Measurements from ENCODE around the gene GRAMD1A. TPM values are rescaled to one million over a fixed set of nuclear protein-coding genes. Genes with fewer than 3 reads are reported as not detected.

Gene GRAMD1A
- total RNA-seq, 4 donors from 2014 or later: 27.6 to 55.9 (median 34.0) TPM

DNA sequence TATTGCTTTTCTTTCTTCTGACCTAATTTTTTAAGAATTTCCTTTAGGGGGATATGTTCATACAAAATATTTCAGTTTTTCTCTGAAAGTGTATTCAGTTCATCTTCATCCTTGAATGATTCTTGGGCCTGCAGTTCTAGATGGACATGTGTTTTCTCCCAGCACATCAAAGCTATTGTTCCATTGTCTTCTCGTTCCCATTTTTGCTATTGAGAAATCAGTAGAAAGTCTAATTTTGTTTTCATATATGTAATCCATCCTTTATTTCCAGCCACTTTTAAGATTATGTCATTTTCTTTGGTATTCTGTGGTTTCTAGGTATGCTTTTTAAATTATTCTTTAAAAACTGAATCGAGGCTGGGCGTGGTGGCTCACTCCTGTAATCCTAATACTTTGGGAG lies 15.8 kb upstream of the GRAMD1A start:
- TF ChIP-seq, protein P1, sequence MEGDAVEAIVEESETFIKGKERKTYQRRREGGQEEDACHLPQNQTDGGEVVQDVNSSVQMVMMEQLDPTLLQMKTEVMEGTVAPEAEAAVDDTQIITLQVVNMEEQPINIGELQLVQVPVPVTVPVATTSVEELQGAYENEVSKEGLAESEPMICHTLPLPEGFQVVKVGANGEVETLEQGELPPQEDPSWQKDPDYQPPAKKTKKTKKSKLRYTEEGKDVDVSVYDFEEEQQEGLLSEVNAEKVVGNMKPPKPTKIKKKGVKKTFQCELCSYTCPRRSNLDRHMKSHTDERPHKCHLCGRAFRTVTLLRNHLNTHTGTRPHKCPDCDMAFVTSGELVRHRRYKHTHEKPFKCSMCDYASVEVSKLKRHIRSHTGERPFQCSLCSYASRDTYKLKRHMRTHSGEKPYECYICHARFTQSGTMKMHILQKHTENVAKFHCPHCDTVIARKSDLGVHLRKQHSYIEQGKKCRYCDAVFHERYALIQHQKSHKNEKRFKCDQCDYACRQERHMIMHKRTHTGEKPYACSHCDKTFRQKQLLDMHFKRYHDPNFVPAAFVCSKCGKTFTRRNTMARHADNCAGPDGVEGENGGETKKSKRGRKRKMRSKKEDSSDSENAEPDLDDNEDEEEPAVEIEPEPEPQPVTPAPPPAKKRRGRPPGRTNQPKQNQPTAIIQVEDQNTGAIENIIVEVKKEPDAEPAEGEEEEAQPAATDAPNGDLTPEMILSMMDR (IDR thresholded peaks at IDR 0.05; ENCODE audit: low read depth): no peak

- TF ChIP-seq, protein P1 (IDR thresholded peaks at IDR 0.05; ENCODE audit: low read depth): no peak
These were observed 14.7 kb upstream of the GRAMD1A start for GRCh38 chr19:34985249-34986022.

GRCh38 chr19:34988119-34988518 lies 12.0 kb upstream of the GRAMD1A start:
- TF ChIP-seq, protein P1 (IDR thresholded peaks at IDR 0.05; ENCODE audit: low read depth): no peak

DNA sequence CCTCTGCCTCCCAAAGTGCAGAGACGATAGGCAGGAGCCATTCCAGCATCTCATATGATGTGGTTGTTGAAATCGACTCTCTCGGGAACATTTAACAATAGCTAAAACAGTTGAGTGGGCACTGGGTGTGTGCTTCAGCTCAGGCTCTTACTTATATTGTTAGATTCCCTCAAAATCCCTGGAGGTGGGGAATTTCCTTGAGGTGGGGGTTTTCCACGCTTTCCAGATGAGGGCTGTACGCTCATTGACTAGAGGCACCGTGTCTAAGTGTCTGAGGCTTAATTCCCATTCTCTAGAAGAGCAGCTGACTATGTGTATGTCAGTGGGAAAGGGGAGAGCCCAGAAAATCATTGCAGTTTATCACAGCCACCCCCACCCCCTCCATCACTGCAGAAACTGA lies 10.8 kb upstream of the GRAMD1A start:
- TF ChIP-seq, protein P1 (IDR thresholded peaks at IDR 0.05; ENCODE audit: low read depth): no peak

- TF ChIP-seq, protein P1 (IDR thresholded peaks at IDR 0.05; ENCODE audit: low read depth): no peak
These were observed 9.4 kb upstream of the GRAMD1A start for GRCh38 chr19:34990578-34991192.

GRCh38 chr19:34991542-34992333 lies 8.4 kb upstream of the GRAMD1A start:
- TF ChIP-seq, protein P1 (IDR thresholded peaks at IDR 0.05; ENCODE audit: low read depth): no peak

- TF ChIP-seq, protein P1 (IDR thresholded peaks at IDR 0.05; ENCODE audit: low read depth): no peak
These were observed 5.9 kb upstream of the GRAMD1A start for GRCh38 chr19:34994286-34994642.

All from subcutaneous adipose tissue (tissue), 4 donors.